GM19324 (cell line): Measurements from ENCODE around the gene PLA2G4E.

Source experiments
- ATAC-seq: cut with Tn5 transposase; IDR thresholded peaks from one replicate; pipeline ENCODE4 v1.9.1; 2021; ENCODE audit warnings: mild to moderate bottlenecking, moderate library complexity; ENCODE audit not compliant: unreplicated experiment, low FRiP score

The PLA2G4E gene

GRCh38 chr15:42031198-42031915 lies 10.5 kb upstream of the PLA2G4E start:
- no peak for ATAC-seq

- ATAC-seq = no peak
Observed at GRCh38 chr15:42027521-42027920, 6.7 kb upstream of the PLA2G4E start.

GRCh38 chr15:42024303-42024702 lies 3.5 kb upstream of the PLA2G4E start:
- ATAC-seq = no peak

DNA sequence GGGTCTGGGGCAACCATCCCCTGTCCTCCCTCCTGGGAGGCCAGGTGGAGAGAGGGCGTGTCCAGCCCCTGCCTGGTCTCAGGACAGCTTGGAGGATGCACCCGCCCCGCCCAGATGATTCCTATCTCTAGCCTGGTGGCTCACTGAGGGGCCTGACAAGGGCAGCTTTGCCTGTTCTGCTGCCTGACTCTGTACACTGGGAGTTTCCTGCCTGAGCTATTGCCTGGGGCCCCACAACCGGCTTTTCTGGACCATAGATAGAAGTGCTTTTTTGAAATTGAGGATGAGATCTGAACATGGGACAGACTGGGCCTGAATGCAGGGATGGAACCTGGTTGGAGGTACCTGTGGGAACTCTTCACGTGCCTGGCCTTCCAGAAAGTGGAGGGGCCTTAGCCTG lies 751 bp upstream of the PLA2G4E start:
- no peak for ATAC-seq

- no peak for ATAC-seq
Observed at GRCh38 chr15:42018306-42019224, 2.3 kb downstream of the PLA2G4E start.

GRCh38 chr15:42016971-42017370 lies 3.9 kb downstream of the PLA2G4E start:
- ATAC-seq = no peak

DNA sequence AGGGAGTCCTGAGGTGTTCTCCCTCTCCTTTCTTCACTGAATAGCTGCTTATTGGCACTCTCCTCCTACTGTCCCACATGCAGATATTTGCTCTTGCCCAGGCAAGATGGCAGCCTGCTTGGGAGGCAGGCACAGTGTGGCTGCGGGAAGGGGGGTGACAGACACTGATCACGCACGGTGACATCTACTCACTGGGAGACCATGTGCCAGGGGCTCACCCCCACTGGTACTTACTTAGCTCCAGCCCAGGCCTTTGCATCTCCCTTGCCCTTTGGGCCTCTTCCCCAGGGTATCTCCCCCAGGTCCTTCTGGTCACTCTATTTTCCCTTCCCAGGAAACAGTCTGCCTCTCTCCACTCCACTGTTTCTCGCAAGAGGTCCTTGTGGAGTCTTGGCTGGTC lies 6.4 kb downstream of the PLA2G4E start:
- ATAC-seq = no peak

DNA sequence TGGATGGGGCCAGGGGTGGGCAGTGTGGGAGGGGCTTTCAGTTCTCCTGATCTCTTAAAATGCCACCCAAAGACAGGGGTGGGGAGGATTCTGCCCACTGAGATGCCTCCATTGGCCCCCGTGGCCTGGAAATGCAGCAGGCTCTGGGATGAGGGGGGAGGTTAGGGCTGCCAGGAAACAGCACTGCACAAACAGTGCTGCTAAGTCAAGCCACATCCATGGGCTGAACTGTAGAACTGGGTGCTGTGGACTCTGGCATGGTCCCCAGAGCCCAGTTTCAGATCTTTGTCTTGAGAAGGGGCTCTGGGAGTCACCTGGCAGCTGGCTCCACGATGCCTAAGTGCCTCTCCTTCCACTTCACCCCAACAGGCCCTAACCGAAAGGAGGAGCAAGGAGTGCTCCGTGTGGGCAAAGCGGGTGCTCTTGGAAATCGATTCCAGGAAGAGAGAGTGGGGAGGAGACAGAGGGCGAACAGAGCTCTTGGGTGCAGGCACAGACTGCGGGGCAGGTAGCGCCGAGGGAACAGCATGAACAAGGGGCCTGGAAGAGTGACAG lies 7.8 kb downstream of the PLA2G4E start:
- no peak for ATAC-seq

DNA sequence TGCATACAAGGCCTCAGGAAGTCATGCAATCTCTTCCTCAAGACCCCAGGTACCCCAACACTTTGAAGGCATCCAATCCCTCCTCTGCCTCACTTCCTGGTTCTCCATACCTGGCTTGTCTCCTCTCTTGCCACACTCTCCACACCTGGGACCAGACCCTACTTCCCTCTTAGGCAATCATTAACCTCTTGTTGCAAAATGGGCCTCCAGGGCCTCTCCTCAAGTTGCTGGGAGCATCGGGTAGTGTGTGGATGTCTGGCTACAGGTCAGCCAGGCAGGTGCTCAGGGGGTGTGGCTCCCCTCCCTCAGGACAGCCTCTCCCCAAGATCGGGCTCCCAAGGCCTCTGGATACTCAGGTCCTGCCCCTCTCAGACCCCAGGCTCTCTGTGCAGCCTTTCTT lies 8.6 kb downstream of the PLA2G4E start:
- ATAC-seq = no peak

DNA sequence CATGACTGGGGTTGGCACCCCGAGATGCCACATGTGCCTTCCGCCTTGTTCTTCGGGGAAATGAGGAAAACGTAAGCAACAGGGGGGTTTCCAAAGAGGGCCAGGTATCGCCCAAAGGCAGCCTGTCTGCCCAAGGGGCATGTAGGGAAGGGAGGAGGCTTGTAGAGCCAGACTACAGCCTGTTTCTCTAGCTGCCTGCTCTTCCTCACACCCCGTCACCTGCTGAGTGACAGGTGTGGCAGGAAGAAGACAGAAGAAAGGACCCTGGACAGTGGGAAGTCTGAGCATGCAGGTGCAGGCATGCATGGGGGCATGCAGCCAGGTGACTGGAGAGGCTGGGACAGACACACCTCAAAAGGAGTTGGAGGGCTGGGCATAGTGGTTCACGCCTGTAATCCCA lies 9.8 kb downstream of the PLA2G4E start:
- no peak for ATAC-seq

GRCh38 chr15:42010434-42010833 lies 10.4 kb downstream of the PLA2G4E start:
- peak; percentile 50 for ATAC-seq

GRCh38 chr15:42009474-42009873 lies 11.4 kb downstream of the PLA2G4E start:
- ATAC-seq = no peak

GRCh38 chr15:42009022-42009421 lies 11.8 kb downstream of the PLA2G4E start:
- ATAC-seq = no peak

GRCh38 chr15:42007386-42007785 lies 13.5 kb downstream of the PLA2G4E start:
- no peak for ATAC-seq

DNA sequence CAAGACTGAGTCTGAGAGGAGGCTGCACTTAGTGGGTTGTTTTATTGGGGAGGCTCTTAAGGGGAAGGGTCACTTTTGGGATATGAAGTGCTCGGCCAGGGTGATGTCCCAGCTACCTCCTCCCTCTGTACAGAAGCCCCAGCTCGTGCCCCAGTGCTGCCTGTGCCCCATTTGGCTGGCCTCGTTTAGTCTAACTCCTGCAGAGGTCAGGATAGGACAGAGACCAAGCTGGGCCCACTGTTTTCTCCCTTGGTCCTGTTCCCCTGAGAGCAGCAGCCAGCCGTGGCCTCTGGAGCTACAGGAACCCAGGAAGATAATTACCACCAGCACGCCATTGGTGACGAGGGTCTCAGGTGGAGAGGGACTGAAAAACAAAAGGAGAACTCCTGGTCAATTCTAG lies 18.5 kb downstream of the PLA2G4E start:
- ATAC-seq = no peak

- no peak for ATAC-seq
Observed at GRCh38 chr15:42001236-42001635, 19.6 kb downstream of the PLA2G4E start.

- no peak for ATAC-seq
Observed at GRCh38 chr15:41999290-42000285, 21.3 kb downstream of the PLA2G4E start.

DNA sequence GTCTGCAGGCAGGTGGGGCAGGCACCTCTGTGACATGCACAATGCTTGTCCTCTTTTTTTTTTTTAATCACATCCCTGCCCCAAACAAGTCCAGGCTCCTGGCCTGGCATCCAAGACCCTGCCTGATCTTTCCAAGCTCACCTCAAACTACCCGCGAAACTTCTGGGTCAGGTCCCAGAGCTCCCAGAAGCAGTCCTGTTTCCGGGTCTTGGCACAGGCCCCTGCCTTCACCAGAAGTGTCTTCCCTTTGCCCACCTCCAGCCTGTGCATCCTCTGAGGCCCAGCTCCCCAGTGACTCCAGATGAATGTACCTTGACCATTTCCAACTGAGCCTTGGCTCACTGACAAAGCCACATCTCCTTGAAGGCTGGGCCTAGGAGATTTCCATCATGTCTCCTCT lies 23.0 kb downstream of the PLA2G4E start:
- ATAC-seq = no peak

DNA sequence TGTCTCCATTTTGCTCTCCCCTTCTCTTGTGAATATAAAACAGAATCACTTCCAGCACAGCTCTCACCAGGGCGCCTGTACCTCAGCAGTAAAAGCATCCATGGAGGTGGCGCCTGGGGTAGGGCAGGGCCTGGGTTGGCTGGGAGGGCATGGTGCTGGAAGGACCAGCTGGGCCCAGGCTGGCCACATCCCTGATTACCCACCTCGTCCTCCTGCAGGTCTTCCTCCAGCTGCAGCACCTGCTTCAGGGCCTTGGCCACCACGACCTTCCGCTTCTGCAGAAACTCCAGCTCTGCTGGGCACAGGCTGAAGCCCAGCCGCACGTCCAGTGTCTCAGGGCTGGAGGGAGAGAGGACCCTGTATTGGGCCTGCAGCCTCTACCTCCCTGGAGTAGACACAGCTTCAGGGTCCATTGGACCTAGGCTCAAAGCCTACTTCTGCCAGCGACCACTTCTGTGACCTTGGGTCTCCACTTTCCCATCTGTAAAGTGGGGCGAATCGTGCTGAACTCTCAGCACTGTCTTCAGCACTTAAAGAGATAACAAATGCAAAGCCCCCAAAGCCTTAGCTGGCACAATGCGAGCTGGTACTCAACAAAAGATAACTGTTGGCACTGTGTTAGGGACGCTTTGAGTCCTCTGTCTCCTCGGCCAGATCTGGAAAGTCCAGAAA lies 23.8 kb downstream of the PLA2G4E start:
- ATAC-seq = no peak

DNA sequence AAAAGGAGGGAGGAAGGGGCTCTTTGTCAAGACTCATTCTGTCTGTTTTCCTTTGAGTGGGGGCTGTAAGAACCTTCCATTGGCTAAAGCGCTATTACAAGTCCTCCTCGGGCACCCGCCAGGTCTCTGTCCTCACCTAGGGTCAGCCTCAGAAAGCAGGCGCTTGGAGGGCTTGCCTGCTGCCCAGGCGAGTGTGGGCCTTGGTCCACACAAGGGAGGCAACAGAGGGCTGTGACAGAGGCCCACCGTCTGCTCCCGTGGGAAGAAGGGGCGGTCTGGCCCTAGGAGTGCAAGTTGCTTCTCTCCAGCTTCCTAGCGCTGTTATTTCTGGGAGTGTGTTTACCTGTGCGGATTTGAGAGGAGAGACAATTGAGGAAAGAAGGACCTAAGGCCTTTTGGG lies 24.5 kb downstream of the PLA2G4E start:
- ATAC-seq = no peak
